ENCODE data around the gene PTGER3. TPM values are rescaled to one million over a fixed set of nuclear protein-coding genes. Genes with fewer than 3 reads are reported as not detected.
"Not testable (repeated sequence)": the region's sequence is repeated elsewhere in the genome, so short reads cannot be mapped to it uniquely, and the experiment has no call there.

The PTGER3 gene
- total RNA-seq, 4 donors from 2014 or later = 79.5 to 143 (median 88.6) TPM

GRCh38 chr1:70945251-70945650 is 102.4 kb downstream of the PTGER3 start:
- TF ChIP-seq CTCF (IDR thresholded peaks at IDR 0.05) (no peak), POLR2A (IDR thresholded peaks at IDR 0.05) (no peak)
- intact Hi-C loops (cut with DNase I; ENCODE audit: low total_unique reads) = no loop called here
- no peak for DNase-seq (ENCODE audit: low spot score in 2 of 2)
- no peak overlapping the region for H3K4me3 ChIP-seq (ENCODE audit: low read depth, poor library complexity, severe bottlenecking)
- 44 to 63% methylated on average over 3 of the region's 3 CpGs for WGBS, 2 donors

GRCh38 chr1:70941563-70941962 is 106.1 kb downstream of the PTGER3 start:
- no peak for DNase-seq (ENCODE audit: low spot score in 2 of 2)
- TF ChIP-seq POLR2A (IDR thresholded peaks at IDR 0.05) (no peak), CTCF (IDR thresholded peaks at IDR 0.05) (no peak)
- WGBS, 2 donors = 82 to 83% methylated on average over 2 of the region's 2 CpGs
- intact Hi-C loops (cut with DNase I; ENCODE audit: low total_unique reads) = no loop called here
- no peak overlapping the region for H3K4me3 ChIP-seq (ENCODE audit: low read depth, poor library complexity, severe bottlenecking)

GRCh38 chr1:70940398-70940797 is 107.2 kb downstream of the PTGER3 start:
- H3K4me3 ChIP-seq (ENCODE audit: low read depth, poor library complexity, severe bottlenecking) = not testable (repeated sequence)
- 65 to 74% methylated on average over 2 of the region's 2 CpGs for WGBS, 2 donors

GRCh38 chr1:70934194-70934961 is 113.2 kb downstream of the PTGER3 start:
- intact Hi-C loops (cut with DNase I; ENCODE audit: low total_unique reads) = no loop called here
- TF ChIP-seq CTCF (IDR thresholded peaks at IDR 0.05) = no peak
- TF ChIP-seq POLR2A (IDR thresholded peaks at IDR 0.05) = no peak
- WGBS, 2 donors = 72 to 81% methylated on average over 5 of the region's 5 CpGs
- no peak for DNase-seq (ENCODE audit: low spot score in 2 of 2)
- no peak overlapping the region for H3K4me3 ChIP-seq (ENCODE audit: low read depth, poor library complexity, severe bottlenecking)

More at GRCh38 chr1:70940398-70940797, 107.2 kb downstream of the PTGER3 start:
- intact Hi-C loops (cut with DNase I; ENCODE audit: low total_unique reads); DNase-seq (ENCODE audit: low spot score in 2 of 2): not testable (repeated sequence)

GRCh38 chr1:70930062-70930461 is 117.6 kb downstream of the PTGER3 start:
- 65 to 73% methylated on average over 1 of the region's 1 CpG for WGBS, 2 donors
- no peak for TF ChIP-seq CTCF (IDR thresholded peaks at IDR 0.05)
- TF ChIP-seq POLR2A (IDR thresholded peaks at IDR 0.05) = no peak
- H3K4me3 ChIP-seq (ENCODE audit: low read depth, poor library complexity, severe bottlenecking) = no peak overlapping the region
- intact Hi-C loops (cut with DNase I; ENCODE audit: low total_unique reads) = no loop called here
- no peak for DNase-seq (ENCODE audit: low spot score in 2 of 2)

GRCh38 chr1:70922196-70922595 is 125.4 kb downstream of the PTGER3 start:
- TF ChIP-seq POLR2A (IDR thresholded peaks at IDR 0.05) (no peak), CTCF (IDR thresholded peaks at IDR 0.05) (no peak)
- 42 to 50% methylated on average over 2 of the region's 2 CpGs for WGBS, 2 donors
- intact Hi-C loops (cut with DNase I; ENCODE audit: low total_unique reads) = no loop called here
- no peak overlapping the region for H3K4me3 ChIP-seq (ENCODE audit: low read depth, poor library complexity, severe bottlenecking)
- no peak for DNase-seq (ENCODE audit: low spot score in 2 of 2)

MicroRNAs within 50 kb of the gene (microRNA counts, 767-probe panel; counts per million panel counts)
- 0 to 358 counts per million in 2 donors for microRNA hsa-miR-186-5p

Small RNAs within 50 kb of the gene (microRNA-seq; reads per million reads assigned to microRNA genes)
- 313 to 414 reads per million in 2 donors for gene MIR186 (ENCODE audit: borderline number of aligned reads in 1 of 2, borderline replicate concordance in 2 of 2)

Other genes with a start within 250 kb of the PTGER3 start
- gene ZRANB2, start 33.2 kb upstream of the PTGER3 start, total RNA-seq = 10 to 100 TPM; 27.3 to 49.9 (median 42.9) TPM